ENCODE measurements around the gene UNCX. TPM values are rescaled to one million over a fixed set of nuclear protein-coding genes. Genes with fewer than 3 reads are reported as not detected.

Gene UNCX
- total RNA-seq, 1 donor from 2014 or later, result not detected

DNA sequence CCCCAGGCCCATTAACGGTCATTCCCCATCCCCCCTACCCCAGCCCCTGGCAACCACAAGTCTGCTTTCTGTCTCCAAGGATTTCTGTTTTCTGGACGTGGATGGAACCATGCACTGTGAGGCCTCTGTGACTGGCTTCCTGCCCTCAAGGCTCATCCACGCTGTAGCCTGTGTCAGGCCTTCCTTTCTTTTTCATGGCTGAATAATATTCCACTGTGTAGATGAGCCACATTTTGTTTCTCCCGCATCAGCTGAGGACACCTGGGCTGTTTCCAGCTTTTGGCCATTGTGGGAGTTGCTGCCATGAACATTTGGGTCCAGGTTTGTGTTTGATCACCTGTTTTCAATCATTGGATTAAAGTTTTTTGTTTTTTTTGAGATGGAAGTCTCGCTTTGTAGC, 50.0 kb downstream of the UNCX start:
- no peak for ATAC-seq
- no peak for DNase-seq (ENCODE audit: missing footprints)
- intact Hi-C loops (cut with DNase I), result no loop called here

GRCh38 chr7:1283337-1283736, 50.7 kb downstream of the UNCX start:
- intact Hi-C loops (cut with DNase I), result no loop called here
- ATAC-seq (no peak), DNase-seq (ENCODE audit: missing footprints) (no peak)

- no peak for ATAC-seq
- peak; percentile 55 for DNase-seq (ENCODE audit: missing footprints)
These were observed 51.5 kb downstream of the UNCX start for GRCh38 chr7:1283941-1284742.

GRCh38 chr7:1284743-1285458, 52.2 kb downstream of the UNCX start:
- intact Hi-C loops (cut with DNase I), result no loop called here
- ATAC-seq, result no peak
- DNase-seq (ENCODE audit: missing footprints), result peak; percentile 37

More at GRCh38 chr7:1283941-1284742, 51.5 kb downstream of the UNCX start:
- intact Hi-C loops (cut with DNase I), result no loop called here

- DNase-seq (ENCODE audit: missing footprints) (peak; percentile 33), ATAC-seq (no peak)
- intact Hi-C loops (cut with DNase I), result no loop called here
These were observed 53.1 kb downstream of the UNCX start for GRCh38 chr7:1285556-1286301.

Other genes with a start within 250 kb of the UNCX start
- gene CYP2W1, start 249.7 kb upstream of the UNCX start, total RNA-seq, result not detected
- 30.6 TPM for gene GPR146, start 188.3 kb upstream of the UNCX start, total RNA-seq
- gene GPER1, start 144.8 kb upstream of the UNCX start, total RNA-seq, result 3.6 TPM
- gene ZFAND2A, start 72.7 kb upstream of the UNCX start, total RNA-seq, result 5.9 TPM
- gene MICALL2, start 226.6 kb downstream of the UNCX start, total RNA-seq, result 9.0 TPM